Measurements from ENCODE around the gene TMEM235. TPM values are rescaled to one million over a fixed set of nuclear protein-coding genes. Genes with fewer than 3 reads are reported as not detected.
A peak's percentile ranks its signal among the peaks of the same experiment; 100 is the strongest.

Gene TMEM235
- polyA plus RNA-seq, 1 of the 3 experiments (the other 2 are of a cell fraction), result not detected

- Histone ChIP-seq H3K27me3 (ENCODE audit: insufficient read depth) (no peaks in the 10 kb centered on the region), H3K9me2 (no peaks in the 10 kb centered on the region), H3K4me3 (ENCODE audit: low read depth in 2 of 2, low read length in 1 of 2) (peak within 1 kb of the TSS; percentile 54 to 78), H4K20me1 (ENCODE audit: insufficient read depth) (peaks cover 7% of the 10 kb centered on the region; the same call in 1 of the 2 replicates), H2AFZ (ENCODE audit: low read depth) (peak within 1 kb of the TSS; percentile 85), H3K36me3 (replicated peaks in 1 of 2; ENCODE audit: control insufficient read depth in 1 of 2, insufficient read depth in 2 of 2, low read length in 1 of 2) (peaks cover 0 to 7% of the 10 kb centered on the region in 2 experiments), H3K79me2 (ENCODE audit: insufficient read depth) (peaks cover 46% of the 10 kb centered on the region), H3F3A (replicated peaks; ENCODE audit: insufficient read depth) (no peaks in the 10 kb centered on the region), H3K27ac (ENCODE audit: low read depth in 2 of 2, low read length in 1 of 2) (peak within 1 kb of the TSS; percentile 26 to 48; a peak in 2 of 4 replicates), H3K9me3 (no peaks in the 10 kb centered on the region), H3K9ac (peak within 1 kb of the TSS; percentile 75), H3K4me2 (peak within 1 kb of the TSS; percentile 87), H3K4me1 (ENCODE audit: control insufficient read depth in 1 of 2, insufficient read depth in 2 of 2, low read depth in 1 of 2, low read length in 1 of 2) (peaks cover 7% of the 10 kb centered on the region in 2 experiments; a peak in 2 of 4 replicates)
- WGBS (ENCODE audit: low lambda C conversion rate), result 7% methylated on average over 34 of the region's 57 CpGs
- TF ChIP-seq, protein P1, sequence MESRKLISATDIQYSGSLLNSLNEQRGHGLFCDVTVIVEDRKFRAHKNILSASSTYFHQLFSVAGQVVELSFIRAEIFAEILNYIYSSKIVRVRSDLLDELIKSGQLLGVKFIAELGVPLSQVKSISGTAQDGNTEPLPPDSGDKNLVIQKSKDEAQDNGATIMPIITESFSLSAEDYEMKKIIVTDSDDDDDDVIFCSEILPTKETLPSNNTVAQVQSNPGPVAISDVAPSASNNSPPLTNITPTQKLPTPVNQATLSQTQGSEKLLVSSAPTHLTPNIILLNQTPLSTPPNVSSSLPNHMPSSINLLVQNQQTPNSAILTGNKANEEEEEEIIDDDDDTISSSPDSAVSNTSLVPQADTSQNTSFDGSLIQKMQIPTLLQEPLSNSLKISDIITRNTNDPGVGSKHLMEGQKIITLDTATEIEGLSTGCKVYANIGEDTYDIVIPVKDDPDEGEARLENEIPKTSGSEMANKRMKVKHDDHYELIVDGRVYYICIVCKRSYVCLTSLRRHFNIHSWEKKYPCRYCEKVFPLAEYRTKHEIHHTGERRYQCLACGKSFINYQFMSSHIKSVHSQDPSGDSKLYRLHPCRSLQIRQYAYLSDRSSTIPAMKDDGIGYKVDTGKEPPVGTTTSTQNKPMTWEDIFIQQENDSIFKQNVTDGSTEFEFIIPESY (IDR thresholded peaks at IDR 0.05; ENCODE audit: borderline replicate concordance, low read depth), result no peak
- TF ChIP-seq RAD21 (IDR thresholded peaks at IDR 0.05; ENCODE audit: low read length), result peak; percentile 35
- TF ChIP-seq, protein P2, sequence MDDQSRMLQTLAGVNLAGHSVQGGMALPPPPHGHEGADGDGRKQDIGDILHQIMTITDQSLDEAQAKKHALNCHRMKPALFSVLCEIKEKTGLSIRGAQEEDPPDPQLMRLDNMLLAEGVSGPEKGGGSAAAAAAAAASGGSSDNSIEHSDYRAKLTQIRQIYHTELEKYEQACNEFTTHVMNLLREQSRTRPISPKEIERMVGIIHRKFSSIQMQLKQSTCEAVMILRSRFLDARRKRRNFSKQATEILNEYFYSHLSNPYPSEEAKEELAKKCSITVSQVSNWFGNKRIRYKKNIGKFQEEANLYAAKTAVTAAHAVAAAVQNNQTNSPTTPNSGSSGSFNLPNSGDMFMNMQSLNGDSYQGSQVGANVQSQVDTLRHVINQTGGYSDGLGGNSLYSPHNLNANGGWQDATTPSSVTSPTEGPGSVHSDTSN (IDR thresholded peaks at IDR 0.05), result no peak; the same call in none of the 2 replicates
- TF ChIP-seq TAF1 (IDR thresholded peaks at IDR 0.05; ENCODE audit: borderline replicate concordance, low read depth, low read length), result peak; percentile 83
- peak; percentile 88 for TF ChIP-seq YY1 (IDR thresholded peaks at IDR 0.05; ENCODE audit: low read depth)
- no peak for TF ChIP-seq USF2 (IDR thresholded peaks at IDR 0.05; ENCODE audit: borderline replicate concordance, low read depth, low read length)
- TF ChIP-seq, protein P3, sequence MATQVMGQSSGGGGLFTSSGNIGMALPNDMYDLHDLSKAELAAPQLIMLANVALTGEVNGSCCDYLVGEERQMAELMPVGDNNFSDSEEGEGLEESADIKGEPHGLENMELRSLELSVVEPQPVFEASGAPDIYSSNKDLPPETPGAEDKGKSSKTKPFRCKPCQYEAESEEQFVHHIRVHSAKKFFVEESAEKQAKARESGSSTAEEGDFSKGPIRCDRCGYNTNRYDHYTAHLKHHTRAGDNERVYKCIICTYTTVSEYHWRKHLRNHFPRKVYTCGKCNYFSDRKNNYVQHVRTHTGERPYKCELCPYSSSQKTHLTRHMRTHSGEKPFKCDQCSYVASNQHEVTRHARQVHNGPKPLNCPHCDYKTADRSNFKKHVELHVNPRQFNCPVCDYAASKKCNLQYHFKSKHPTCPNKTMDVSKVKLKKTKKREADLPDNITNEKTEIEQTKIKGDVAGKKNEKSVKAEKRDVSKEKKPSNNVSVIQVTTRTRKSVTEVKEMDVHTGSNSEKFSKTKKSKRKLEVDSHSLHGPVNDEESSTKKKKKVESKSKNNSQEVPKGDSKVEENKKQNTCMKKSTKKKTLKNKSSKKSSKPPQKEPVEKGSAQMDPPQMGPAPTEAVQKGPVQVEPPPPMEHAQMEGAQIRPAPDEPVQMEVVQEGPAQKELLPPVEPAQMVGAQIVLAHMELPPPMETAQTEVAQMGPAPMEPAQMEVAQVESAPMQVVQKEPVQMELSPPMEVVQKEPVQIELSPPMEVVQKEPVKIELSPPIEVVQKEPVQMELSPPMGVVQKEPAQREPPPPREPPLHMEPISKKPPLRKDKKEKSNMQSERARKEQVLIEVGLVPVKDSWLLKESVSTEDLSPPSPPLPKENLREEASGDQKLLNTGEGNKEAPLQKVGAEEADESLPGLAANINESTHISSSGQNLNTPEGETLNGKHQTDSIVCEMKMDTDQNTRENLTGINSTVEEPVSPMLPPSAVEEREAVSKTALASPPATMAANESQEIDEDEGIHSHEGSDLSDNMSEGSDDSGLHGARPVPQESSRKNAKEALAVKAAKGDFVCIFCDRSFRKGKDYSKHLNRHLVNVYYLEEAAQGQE (IDR thresholded peaks at IDR 0.05; ENCODE audit: low read depth, low read length), result no peak
- no peak for TF ChIP-seq MEF2A (IDR thresholded peaks at IDR 0.05; ENCODE audit: borderline replicate concordance, low read depth)
- TF ChIP-seq JUND (IDR thresholded peaks at IDR 0.05), result no peak
- peak; percentile 85 for TF ChIP-seq CTCF (IDR thresholded peaks at IDR 0.05)
- peak; percentile 88 for TF ChIP-seq FOXM1 (IDR thresholded peaks at IDR 0.05; ENCODE audit: low read depth)
- TF ChIP-seq, protein P4, sequence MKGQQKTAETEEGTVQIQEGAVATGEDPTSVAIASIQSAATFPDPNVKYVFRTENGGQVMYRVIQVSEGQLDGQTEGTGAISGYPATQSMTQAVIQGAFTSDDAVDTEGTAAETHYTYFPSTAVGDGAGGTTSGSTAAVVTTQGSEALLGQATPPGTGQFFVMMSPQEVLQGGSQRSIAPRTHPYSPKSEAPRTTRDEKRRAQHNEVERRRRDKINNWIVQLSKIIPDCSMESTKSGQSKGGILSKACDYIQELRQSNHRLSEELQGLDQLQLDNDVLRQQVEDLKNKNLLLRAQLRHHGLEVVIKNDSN (IDR thresholded peaks at IDR 0.05; ENCODE audit: borderline replicate concordance, low read depth), result 0 out of 2 replicates have a peak, but pooled peaks have one; percentile 31
- peak; percentile 57; the same call in 1 of the 2 replicates for TF ChIP-seq RFX5 (IDR thresholded peaks at IDR 0.05; ENCODE audit: low read length)
- peak; percentile 87 for TF ChIP-seq SIN3A (IDR thresholded peaks at IDR 0.05; ENCODE audit: borderline replicate concordance, low read depth, low read length)
- TF ChIP-seq POLR2AphosphoS5 (IDR thresholded peaks at IDR 0.05; ENCODE audit: low read depth, low read length), result peak; percentile 99
- peak; percentile 40; the same call in 1 of the 2 replicates for TF ChIP-seq SMC3 (IDR thresholded peaks at IDR 0.05; ENCODE audit: low read depth, low read length)
- peak; percentile 99 for TF ChIP-seq MXI1 (IDR thresholded peaks at IDR 0.05; ENCODE audit: low read depth, low read length)
- TF ChIP-seq TEAD4 (IDR thresholded peaks at IDR 0.05; ENCODE audit: borderline replicate concordance, insufficient read depth), result peak; percentile 97
- TF ChIP-seq, protein P5, sequence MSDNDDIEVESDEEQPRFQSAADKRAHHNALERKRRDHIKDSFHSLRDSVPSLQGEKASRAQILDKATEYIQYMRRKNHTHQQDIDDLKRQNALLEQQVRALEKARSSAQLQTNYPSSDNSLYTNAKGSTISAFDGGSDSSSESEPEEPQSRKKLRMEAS (IDR thresholded peaks at IDR 0.05; ENCODE audit: low read depth), result peak; percentile 67; the same call in 1 of the 2 replicates
- 0 out of 2 replicates have a peak, but pooled peaks have one; percentile 20 for TF ChIP-seq NRF1 (IDR thresholded peaks at IDR 0.05; ENCODE audit: low read depth, low read length)
- peak; percentile 100 for DNase-seq
- CTCF ChIA-PET, result interaction anchor here (0.6 to 7.7 kb wide), 31 partner anchors 9 to 235 kb away, joined by 3 to 70 read pairs (median 4); partner anchors contain the start of genes SYNGR2 and TMC6
- POLR2A ChIA-PET, result interaction anchor here (0.6 to 1.4 kb wide), 5 partner anchors 12 to 250 kb away, joined by 3 to 4 read pairs (median 3); no protein-coding TSS in a partner anchor
Observed at GRCh38 chr17:78186692-78187595, 44.5 kb upstream of the TMEM235 start, which contains the start of the genes AFMID and TK1. Gene AFMID (plus strand): TSS chr17:78187362. CDS start chr17:78187371, 9 bp downstream. Gene TK1 (minus strand): TSS chr17:78187052. CDS start chr17:78186994, 58 bp downstream.

Measured in SK-N-SH (cell line).